Measurements from ENCODE around the gene MRPL57.
A peak's percentile ranks its signal among the peaks of the same experiment; 100 is the strongest.
"Not testable (repeated sequence)": the region's sequence is repeated elsewhere in the genome, so short reads cannot be mapped to it uniquely, and the experiment has no call there.

Gene MRPL57

DNA sequence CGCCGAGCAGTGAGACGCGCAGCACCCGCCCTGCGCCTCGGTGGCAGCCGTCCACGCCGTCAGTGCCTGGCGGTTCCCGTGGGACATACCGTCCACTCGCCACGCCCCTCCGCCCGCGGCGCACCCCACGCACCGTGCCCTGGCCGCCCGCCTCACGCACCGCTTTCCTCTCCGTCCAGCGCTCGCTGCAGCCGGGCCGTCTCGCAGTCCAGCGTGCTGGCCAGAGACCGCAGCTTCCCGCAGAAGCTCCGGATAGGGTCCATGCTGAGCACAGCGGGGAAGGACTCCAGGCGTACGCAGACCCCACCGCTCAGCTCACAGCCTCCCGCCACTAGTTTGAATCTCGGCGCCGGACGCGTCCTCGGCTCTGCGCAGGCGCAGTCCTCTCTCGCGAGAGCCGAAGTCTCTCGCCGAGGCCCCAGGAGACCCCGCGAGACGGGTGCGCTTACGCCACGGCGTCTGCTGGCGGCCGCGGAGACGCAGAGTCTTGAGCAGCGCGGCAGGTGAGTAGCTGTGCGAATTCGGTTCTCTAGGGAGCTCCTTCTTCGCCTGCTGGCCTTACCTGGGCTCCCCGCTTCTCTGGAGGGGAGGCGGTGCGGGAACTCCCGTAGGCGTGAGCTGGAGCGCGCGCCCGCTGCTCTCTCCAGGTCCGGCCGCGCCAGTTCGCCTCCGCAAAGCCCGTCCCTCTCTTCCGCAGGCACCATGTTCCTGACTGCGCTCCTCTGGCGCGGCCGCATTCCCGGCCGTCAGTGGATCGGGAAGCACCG lies at the start of gene MRPL57, which contains the start of gene SKA3:
MRPL57 (plus strand) TSS at position 444 of the 767 bp plus-strand sequence; CDS start at position 703, 259 bp downstream.
SKA3 (minus strand) TSS at position 338 of the 767 bp plus-strand sequence; CDS start at position 263, 75 bp downstream.
- no peaks in the 10 kb centered on the region for H3K27me3 ChIP-seq (ENCODE audit: insufficient read depth, insufficient read length)
- peak; percentile 89 for DNase-seq (ENCODE audit: low read depth, low spot score)
- peak within 1 kb of the TSS; percentile 91 for H3K9ac ChIP-seq (ENCODE audit: insufficient read length, low read depth)
- H3K4me1 ChIP-seq (ENCODE audit: insufficient read depth, insufficient read length) = no peaks in the 10 kb centered on the region
- TF ChIP-seq YY1 (IDR thresholded peaks at IDR 0.05; ENCODE audit: insufficient read depth, insufficient read length) (no peak), SUZ12 (IDR thresholded peaks at IDR 0.05; ENCODE audit: extremely low read depth, insufficient read depth, insufficient read length) (no peak), ZNF274 (IDR thresholded peaks at IDR 0.05; ENCODE audit: low read depth, low read length) (no peak)
- peaks cover 6% of the 10 kb centered on the region; the same call in 1 of the 2 replicates for H3K9me3 ChIP-seq (ENCODE audit: insufficient read depth, low read length)
- H3K4me3 ChIP-seq (ENCODE audit: insufficient read length, low read depth) = peak within 1 kb of the TSS; percentile 92
- peaks cover 20% of the 10 kb centered on the region for H3K36me3 ChIP-seq (ENCODE audit: insufficient read depth, insufficient read length, low read length)

- TF ChIP-seq YY1 (IDR thresholded peaks at IDR 0.05; ENCODE audit: insufficient read depth, insufficient read length) = no peak
- TF ChIP-seq ZNF274 (IDR thresholded peaks at IDR 0.05; ENCODE audit: low read depth, low read length) = no peak
- no peak for TF ChIP-seq SUZ12 (IDR thresholded peaks at IDR 0.05; ENCODE audit: extremely low read depth, insufficient read depth, insufficient read length)
- peaks cover 4% of the 10 kb centered on the region; the same call in 1 of the 2 replicates for H3K9me3 ChIP-seq (ENCODE audit: insufficient read depth, low read length)
- H3K4me3 ChIP-seq (ENCODE audit: insufficient read length, low read depth) = no peak overlapping the region
- H3K27me3 ChIP-seq (ENCODE audit: insufficient read depth, insufficient read length) = no peaks in the 10 kb centered on the region
- no peak overlapping the region for H3K9ac ChIP-seq (ENCODE audit: insufficient read length, low read depth)
- no peaks in the 10 kb centered on the region for H3K4me1 ChIP-seq (ENCODE audit: insufficient read depth, insufficient read length)
- no peaks in the 10 kb centered on the region for H3K36me3 ChIP-seq (ENCODE audit: insufficient read depth, insufficient read length, low read length)
- no peak for DNase-seq (ENCODE audit: low read depth, low spot score)
Measured at GRCh38 chr13:21130116-21130515, 46.3 kb upstream of the MRPL57 start.

GRCh38 chr13:21133077-21133476 lies 43.4 kb upstream of the MRPL57 start:
- H3K4me1 ChIP-seq (ENCODE audit: insufficient read depth, insufficient read length) = no peaks in the 10 kb centered on the region
- H3K9ac ChIP-seq (ENCODE audit: insufficient read length, low read depth) = no peak overlapping the region
- no peak overlapping the region for H3K4me3 ChIP-seq (ENCODE audit: insufficient read length, low read depth)
- H3K36me3 ChIP-seq (ENCODE audit: insufficient read depth, insufficient read length, low read length) = no peaks in the 10 kb centered on the region
- no peak for DNase-seq (ENCODE audit: low read depth, low spot score)
- peaks cover 4% of the 10 kb centered on the region; the same call in 1 of the 2 replicates for H3K9me3 ChIP-seq (ENCODE audit: insufficient read depth, low read length)
- no peak for TF ChIP-seq SUZ12 (IDR thresholded peaks at IDR 0.05; ENCODE audit: extremely low read depth, insufficient read depth, insufficient read length)
- TF ChIP-seq YY1 (IDR thresholded peaks at IDR 0.05; ENCODE audit: insufficient read depth, insufficient read length) = no peak
- no peak for TF ChIP-seq ZNF274 (IDR thresholded peaks at IDR 0.05; ENCODE audit: low read depth, low read length)
- no peaks in the 10 kb centered on the region for H3K27me3 ChIP-seq (ENCODE audit: insufficient read depth, insufficient read length)

- Histone ChIP-seq H3K4me3 (ENCODE audit: insufficient read length, low read depth) (no peak overlapping the region), H3K36me3 (ENCODE audit: insufficient read depth, insufficient read length, low read length) (no peaks in the 10 kb centered on the region), H3K4me1 (ENCODE audit: insufficient read depth, insufficient read length) (no peaks in the 10 kb centered on the region), H3K27me3 (ENCODE audit: insufficient read depth, insufficient read length) (no peaks in the 10 kb centered on the region), H3K9ac (ENCODE audit: insufficient read length, low read depth) (no peak overlapping the region), H3K9me3 (ENCODE audit: insufficient read depth, low read length) (peaks cover 4% of the 10 kb centered on the region; the same call in 1 of the 2 replicates)
- no peak for DNase-seq (ENCODE audit: low read depth, low spot score)
- TF ChIP-seq YY1 (IDR thresholded peaks at IDR 0.05; ENCODE audit: insufficient read depth, insufficient read length) (no peak), SUZ12 (IDR thresholded peaks at IDR 0.05; ENCODE audit: extremely low read depth, insufficient read depth, insufficient read length) (no peak), ZNF274 (IDR thresholded peaks at IDR 0.05; ENCODE audit: low read depth, low read length) (no peak)
Measured at GRCh38 chr13:21134475-21134874, 42.0 kb upstream of the MRPL57 start.

GRCh38 chr13:21135833-21136232 lies 40.6 kb upstream of the MRPL57 start:
- not testable (repeated sequence) for H3K4me1 ChIP-seq (ENCODE audit: insufficient read depth, insufficient read length); DNase-seq (ENCODE audit: low read depth, low spot score); H3K9me3 ChIP-seq (ENCODE audit: insufficient read depth, low read length); H3K27me3 ChIP-seq (ENCODE audit: insufficient read depth, insufficient read length); H3K36me3 ChIP-seq (ENCODE audit: insufficient read depth, insufficient read length, low read length); H3K9ac ChIP-seq (ENCODE audit: insufficient read length, low read depth); H3K4me3 ChIP-seq (ENCODE audit: insufficient read length, low read depth)

DNA sequence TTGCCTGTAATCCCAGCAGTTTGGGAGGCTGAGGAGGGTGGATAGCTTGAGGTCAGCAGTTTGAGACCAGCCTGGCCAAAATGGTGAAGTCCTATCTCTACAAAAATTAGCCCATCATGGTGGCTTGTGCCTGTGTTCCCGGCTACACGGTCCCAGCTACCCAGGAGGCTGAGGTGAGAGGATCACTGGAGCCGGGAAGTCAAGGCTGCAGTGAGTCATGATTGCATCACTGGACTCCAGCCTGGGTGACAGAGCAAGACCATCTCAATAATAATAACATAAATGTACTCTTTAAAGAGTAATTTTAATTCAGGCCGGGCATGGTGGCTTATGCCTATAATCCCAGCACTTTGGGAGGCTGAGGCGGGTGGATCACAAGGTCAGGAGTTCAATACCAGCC lies 38.8 kb upstream of the MRPL57 start:
- no peak for DNase-seq (ENCODE audit: low read depth, low spot score)
- no peak for TF ChIP-seq ZNF274 (IDR thresholded peaks at IDR 0.05; ENCODE audit: low read depth, low read length)
- no peak for TF ChIP-seq SUZ12 (IDR thresholded peaks at IDR 0.05; ENCODE audit: extremely low read depth, insufficient read depth, insufficient read length)
- TF ChIP-seq YY1 (IDR thresholded peaks at IDR 0.05; ENCODE audit: insufficient read depth, insufficient read length) = no peak
- H3K27me3 ChIP-seq (ENCODE audit: insufficient read depth, insufficient read length) = no peaks in the 10 kb centered on the region

DNA sequence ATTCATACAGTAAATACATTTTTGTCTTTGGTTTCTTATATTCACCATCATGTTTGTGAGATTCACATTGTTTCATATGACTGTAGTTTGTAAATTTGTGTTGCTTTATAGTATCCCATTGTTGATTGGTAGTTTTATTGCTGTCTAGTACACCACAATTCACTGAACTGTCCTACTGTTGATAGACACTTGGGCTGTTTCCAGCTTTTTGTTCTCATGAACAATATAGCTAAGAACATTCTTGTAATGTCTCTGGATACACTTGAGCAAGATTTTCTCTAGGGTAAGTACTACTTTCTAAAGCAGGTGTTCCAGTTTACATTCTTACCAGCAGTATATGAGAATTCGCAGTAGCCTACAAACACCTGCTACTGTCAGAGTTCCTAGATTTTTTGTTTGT lies 37.9 kb upstream of the MRPL57 start:
- no peaks in the 10 kb centered on the region for H3K4me1 ChIP-seq (ENCODE audit: insufficient read depth, insufficient read length)
- H3K4me3 ChIP-seq (ENCODE audit: insufficient read length, low read depth) = no peak overlapping the region
- no peak for DNase-seq (ENCODE audit: low read depth, low spot score)
- TF ChIP-seq ZNF274 (IDR thresholded peaks at IDR 0.05; ENCODE audit: low read depth, low read length) = no peak
- no peak for TF ChIP-seq SUZ12 (IDR thresholded peaks at IDR 0.05; ENCODE audit: extremely low read depth, insufficient read depth, insufficient read length)
- TF ChIP-seq YY1 (IDR thresholded peaks at IDR 0.05; ENCODE audit: insufficient read depth, insufficient read length) = no peak
- H3K36me3 ChIP-seq (ENCODE audit: insufficient read depth, insufficient read length, low read length) = peaks cover 16% of the 10 kb centered on the region
- H3K9me3 ChIP-seq (ENCODE audit: insufficient read depth, low read length) = no peaks in the 10 kb centered on the region
- no peak overlapping the region for H3K9ac ChIP-seq (ENCODE audit: insufficient read length, low read depth)
- no peaks in the 10 kb centered on the region for H3K27me3 ChIP-seq (ENCODE audit: insufficient read depth, insufficient read length)

More for the DNA sequence above, 38.8 kb upstream of the MRPL57 start:
- Histone ChIP-seq H3K4me3 (ENCODE audit: insufficient read length, low read depth) (no peak overlapping the region), H3K36me3 (ENCODE audit: insufficient read depth, insufficient read length, low read length) (peaks cover 7% of the 10 kb centered on the region), H3K9me3 (ENCODE audit: insufficient read depth, low read length) (no peaks in the 10 kb centered on the region), H3K9ac (ENCODE audit: insufficient read length, low read depth) (no peak overlapping the region), H3K4me1 (ENCODE audit: insufficient read depth, insufficient read length) (no peaks in the 10 kb centered on the region)
